Thyroid gland (tissue), 4 donors: ENCODE results near the gene ANK3.

Experiments used
- POLR2A ChIP-seq, 2 donors: fragments of 450-650 bp; IDR thresholded peaks; one replicate each; pipeline ENCODE4 v1.6.1; 2017; ENCODE audit warnings: antibody characterized with exemption in 2 of 2, mild to moderate bottlenecking in 2 of 2, moderate library complexity in 1 of 2
- TF ChIP-seq, protein P1 (sequence below), 6 experiments: fragments of 200-600 bp in 3 of 6; fragments of 450-650 bp in 3 of 6; sonication (generic) in 3 of 6; IDR thresholded peaks; one replicate each; pipeline ENCODE4 v1.5.1; 2016 to 2019; ENCODE audit warnings: antibody characterized with exemption in 6 of 6, mild to moderate bottlenecking in 2 of 6, inconsistent platforms in 1 of 6, moderate library complexity in 1 of 6

DNA sequence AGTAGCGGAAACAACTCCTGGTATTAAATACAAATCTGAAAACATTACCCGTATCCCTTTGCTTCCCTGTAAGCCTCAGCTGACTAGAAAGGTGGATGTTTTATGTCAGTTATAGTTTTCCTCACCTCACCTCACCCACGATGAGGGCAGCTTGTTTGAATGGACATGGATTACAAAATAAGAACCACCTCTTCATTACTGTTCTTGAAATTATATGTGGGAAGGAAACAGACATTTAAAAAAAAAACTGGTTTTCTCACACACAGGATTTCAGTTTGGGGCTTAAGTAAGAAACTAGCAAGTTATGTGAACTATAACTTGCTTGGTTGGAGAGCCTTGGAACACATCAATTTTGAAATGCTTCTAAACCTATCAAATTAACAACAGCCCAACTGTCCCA is 250.4 kb downstream of the ANK3 start:
- no peak for TF ChIP-seq POLR2A (IDR thresholded peaks at IDR 0.05)
- TF ChIP-seq, protein P1, sequence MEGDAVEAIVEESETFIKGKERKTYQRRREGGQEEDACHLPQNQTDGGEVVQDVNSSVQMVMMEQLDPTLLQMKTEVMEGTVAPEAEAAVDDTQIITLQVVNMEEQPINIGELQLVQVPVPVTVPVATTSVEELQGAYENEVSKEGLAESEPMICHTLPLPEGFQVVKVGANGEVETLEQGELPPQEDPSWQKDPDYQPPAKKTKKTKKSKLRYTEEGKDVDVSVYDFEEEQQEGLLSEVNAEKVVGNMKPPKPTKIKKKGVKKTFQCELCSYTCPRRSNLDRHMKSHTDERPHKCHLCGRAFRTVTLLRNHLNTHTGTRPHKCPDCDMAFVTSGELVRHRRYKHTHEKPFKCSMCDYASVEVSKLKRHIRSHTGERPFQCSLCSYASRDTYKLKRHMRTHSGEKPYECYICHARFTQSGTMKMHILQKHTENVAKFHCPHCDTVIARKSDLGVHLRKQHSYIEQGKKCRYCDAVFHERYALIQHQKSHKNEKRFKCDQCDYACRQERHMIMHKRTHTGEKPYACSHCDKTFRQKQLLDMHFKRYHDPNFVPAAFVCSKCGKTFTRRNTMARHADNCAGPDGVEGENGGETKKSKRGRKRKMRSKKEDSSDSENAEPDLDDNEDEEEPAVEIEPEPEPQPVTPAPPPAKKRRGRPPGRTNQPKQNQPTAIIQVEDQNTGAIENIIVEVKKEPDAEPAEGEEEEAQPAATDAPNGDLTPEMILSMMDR (IDR thresholded peaks at IDR 0.05): no peak
